AG04449 (cell line): ENCODE measurements around the gene XRN1.
"Not testable (repeated sequence)": the region's sequence is repeated elsewhere in the genome, so short reads cannot be mapped to it uniquely, and the experiment has no call there.

ENCODE experiments used
- CTCF ChIA-PET: fragments of 350-600 bp; formaldehyde crosslinking; extraction: SDS; loops from one replicate; lab custom pipeline; 2021; ENCODE audit warnings: antibody characterized with exemption; lab: Yijun Ruan, JAX
- POLR2A ChIA-PET: fragments of 400-600, 350-600 bp; formaldehyde crosslinking; extraction: SDS; loops from one replicate; lab custom pipeline; 2020; ENCODE audit warnings: antibody characterized with exemption, inconsistent platforms; lab: Yijun Ruan, JAX
- DNase-seq: peaks from one replicate; pipeline ENCODE4 v3.0.0-alpha.2; 2010; ENCODE audit warnings: low read depth, low spot score
- H3K4me3 ChIP-seq: 2 replicates; pipeline ENCODE4 v1.5.1; 2011; ENCODE audit warnings: low read depth, mild to moderate bottlenecking, control low read depth, low read length
- TF ChIP-seq, protein P1 (sequence below): IDR thresholded peaks from one replicate; pipeline ENCODE4 v1.5.1; 2011; ENCODE audit warnings: mild to moderate bottlenecking, moderate library complexity, low read length, control low read depth, inconsistent platforms; ENCODE audit not compliant: insufficient read depth; ENCODE audit errors: missing control alignments

Gene XRN1

DNA sequence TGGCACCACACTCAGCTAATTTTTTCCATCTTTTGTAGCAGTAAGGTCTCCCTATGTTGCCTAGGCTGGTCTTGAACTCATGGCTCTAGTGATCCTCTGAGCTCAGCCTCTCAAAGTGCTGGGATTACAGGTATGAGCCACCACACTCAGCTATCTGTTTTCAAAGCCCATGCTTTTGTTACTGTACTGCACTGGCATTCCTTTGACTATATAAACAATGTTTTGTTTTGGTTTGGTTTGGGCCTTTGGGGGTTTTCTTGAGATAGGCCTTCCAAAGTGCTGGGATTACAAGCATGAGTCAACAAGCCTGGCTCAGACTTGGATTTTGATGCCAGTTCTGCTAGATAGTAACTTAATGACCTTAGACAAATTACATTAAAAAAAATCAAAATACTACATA is 132.8 kb downstream of the XRN1 start:
- no peak overlapping the region for H3K4me3 ChIP-seq
- peak; percentile 67 for DNase-seq
- POLR2A ChIA-PET = no interaction called here
- CTCF ChIA-PET = no interaction called here
- TF ChIP-seq, protein P1, sequence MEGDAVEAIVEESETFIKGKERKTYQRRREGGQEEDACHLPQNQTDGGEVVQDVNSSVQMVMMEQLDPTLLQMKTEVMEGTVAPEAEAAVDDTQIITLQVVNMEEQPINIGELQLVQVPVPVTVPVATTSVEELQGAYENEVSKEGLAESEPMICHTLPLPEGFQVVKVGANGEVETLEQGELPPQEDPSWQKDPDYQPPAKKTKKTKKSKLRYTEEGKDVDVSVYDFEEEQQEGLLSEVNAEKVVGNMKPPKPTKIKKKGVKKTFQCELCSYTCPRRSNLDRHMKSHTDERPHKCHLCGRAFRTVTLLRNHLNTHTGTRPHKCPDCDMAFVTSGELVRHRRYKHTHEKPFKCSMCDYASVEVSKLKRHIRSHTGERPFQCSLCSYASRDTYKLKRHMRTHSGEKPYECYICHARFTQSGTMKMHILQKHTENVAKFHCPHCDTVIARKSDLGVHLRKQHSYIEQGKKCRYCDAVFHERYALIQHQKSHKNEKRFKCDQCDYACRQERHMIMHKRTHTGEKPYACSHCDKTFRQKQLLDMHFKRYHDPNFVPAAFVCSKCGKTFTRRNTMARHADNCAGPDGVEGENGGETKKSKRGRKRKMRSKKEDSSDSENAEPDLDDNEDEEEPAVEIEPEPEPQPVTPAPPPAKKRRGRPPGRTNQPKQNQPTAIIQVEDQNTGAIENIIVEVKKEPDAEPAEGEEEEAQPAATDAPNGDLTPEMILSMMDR = no peak

DNA sequence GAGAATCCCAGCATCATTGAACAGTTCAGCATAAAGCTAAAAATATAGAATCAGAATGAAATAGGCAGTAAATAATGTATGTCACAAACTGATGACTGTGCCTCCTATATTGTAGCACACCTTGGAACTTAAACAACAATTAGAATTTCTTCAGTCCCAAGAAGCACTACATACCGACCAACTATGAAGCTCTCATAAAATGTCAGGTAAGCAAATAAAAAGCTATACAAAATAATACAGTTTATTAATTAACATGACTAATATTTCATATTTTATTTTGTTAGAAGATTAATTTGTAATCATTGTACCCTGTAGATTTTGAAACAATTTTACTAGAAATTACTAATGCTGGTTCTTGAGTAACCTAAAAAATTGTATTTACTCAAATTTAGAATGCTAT is 137.4 kb downstream of the XRN1 start:
- no peak for DNase-seq
- ChIA-PET CTCF (interaction anchor here (1.2 kb wide), 1 partner anchor 28 kb away, joined by 3 read pairs; no protein-coding TSS in a partner anchor), POLR2A (no interaction called here)
- H3K4me3 ChIP-seq = no peak overlapping the region
- TF ChIP-seq, protein P1 = no peak

DNA sequence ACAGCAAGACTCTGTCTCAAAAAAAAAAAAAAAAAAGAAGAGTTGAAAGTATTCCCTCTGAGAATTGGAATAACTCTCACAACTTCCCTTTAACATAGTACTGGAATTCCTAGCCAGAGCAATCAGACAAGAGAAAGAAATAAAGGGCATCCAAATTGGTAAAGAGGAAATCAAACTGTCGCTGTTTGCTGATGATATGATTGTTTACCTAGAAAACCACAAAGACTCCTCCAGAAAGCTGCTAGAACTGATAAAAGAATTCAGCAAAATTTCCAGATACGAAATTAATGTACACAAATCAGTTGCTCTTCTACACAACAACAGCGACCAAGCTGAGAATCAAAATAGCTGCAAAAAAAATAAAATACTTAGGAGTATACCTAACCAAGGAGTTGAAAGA is 145.0 kb downstream of the XRN1 start:
- DNase-seq, CTCF ChIA-PET, POLR2A ChIA-PET, H3K4me3 ChIP-seq: not testable (repeated sequence)

DNA sequence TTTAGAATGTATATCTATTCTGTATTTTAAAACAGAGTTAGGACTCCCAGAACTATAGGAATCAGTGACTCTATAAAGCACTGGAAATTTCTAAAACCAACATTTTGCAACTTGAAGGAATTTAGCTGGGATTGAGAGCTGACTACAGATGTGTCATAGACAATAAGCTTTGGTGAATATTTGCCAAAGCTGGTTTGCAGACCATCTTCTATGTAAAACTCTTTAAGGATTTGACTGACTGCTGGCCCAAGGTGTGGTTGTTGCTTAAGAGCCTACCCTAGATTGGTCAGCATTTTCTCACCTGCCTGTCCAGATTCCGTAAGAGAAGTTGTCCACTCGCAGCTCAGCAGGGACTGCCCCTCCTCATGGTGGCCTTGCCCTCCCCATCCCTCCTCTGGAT is 149.2 kb downstream of the XRN1 start:
- TF ChIP-seq, protein P1 = no peak
- no peak for DNase-seq
- H3K4me3 ChIP-seq = no peak overlapping the region
- CTCF ChIA-PET = interaction anchor here (0.6 kb wide), 1 partner anchor 292 kb away, joined by 4 read pairs; no protein-coding TSS in a partner anchor
- POLR2A ChIA-PET = no interaction called here

DNA sequence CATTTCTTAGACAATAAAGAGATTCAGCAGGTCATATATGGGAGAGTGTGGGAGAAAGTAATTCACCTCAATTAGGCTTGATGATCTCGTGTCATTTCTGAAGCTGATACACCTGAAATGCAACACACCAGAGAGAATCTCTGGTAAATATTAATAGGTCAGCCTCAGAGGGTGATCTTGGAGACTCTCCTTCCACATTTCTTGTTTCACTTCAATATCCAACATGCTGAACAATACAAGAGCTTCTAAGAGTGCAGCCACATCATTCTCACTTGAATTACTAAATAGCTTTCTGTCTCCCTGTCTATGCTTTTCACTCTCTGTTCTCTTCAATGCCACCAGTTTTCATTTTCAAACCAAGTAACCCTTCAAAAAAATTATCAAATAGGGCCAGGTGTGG is 151.3 kb downstream of the XRN1 start:
- no peak overlapping the region for H3K4me3 ChIP-seq
- DNase-seq = no peak
- ChIA-PET POLR2A (no interaction called here), CTCF (interaction anchor here (0.9 to 2.1 kb wide), 3 partner anchors 15 to 168 kb away, joined by 3 to 7 read pairs (median 4); no protein-coding TSS in a partner anchor)
- TF ChIP-seq, protein P1 = no peak

DNA sequence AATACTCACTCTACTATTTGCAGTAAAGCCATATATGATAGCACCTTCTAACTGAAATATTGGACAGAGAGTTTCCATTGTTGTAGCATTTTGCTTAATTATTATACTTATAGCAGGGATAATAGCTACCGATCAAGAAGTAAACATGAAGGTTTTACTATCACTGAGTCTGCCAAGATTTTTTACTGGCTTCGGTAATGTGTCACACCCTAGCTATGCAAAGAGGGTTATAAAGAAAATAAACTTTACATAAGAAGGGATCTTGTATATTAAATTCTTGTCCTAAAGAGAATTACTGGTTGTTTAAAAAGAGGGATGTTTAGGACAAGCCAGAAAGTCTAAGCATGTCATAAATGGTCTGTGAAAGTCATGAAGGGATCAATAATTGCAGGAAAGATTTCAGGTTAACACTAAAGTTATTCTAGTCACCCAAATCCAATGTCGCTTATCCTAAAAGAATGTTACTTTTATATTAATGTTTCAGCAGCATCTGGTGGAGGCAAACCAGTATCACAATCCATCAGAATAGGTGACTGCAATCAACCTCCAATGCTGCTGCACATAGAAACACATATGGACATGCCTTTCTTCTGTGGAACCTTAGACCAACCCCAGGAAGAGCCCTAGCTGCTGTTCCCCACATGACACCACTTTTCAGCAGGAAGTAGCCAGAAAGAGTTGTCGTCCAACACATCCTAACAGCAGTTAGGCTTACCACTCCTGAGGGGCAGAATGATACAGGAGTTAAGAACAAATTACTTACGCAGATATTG is 159.8 kb downstream of the XRN1 start:
- POLR2A ChIA-PET = no interaction called here
- no peak for DNase-seq

More for the DNA sequence above, 159.8 kb downstream of the XRN1 start:
- H3K4me3 ChIP-seq = no peak overlapping the region
- CTCF ChIA-PET = interaction anchor here (1.5 kb wide), 1 partner anchor 10 kb away, joined by 3 read pairs; no protein-coding TSS in a partner anchor
- TF ChIP-seq, protein P1 = no peak
